Common myeloid progenitor, CD34-positive (primary cell): ENCODE data around the gene ANKRD34B.
A peak's percentile ranks its signal among the peaks of the same experiment; 100 is the strongest.

ENCODE experiments used
- CTCF ChIA-PET: fragments of 350-600 bp; sonication (Branson Sonifier 250); formaldehyde crosslinking; loops from one replicate; lab custom pipeline; 2021; ENCODE audit warnings: antibody characterized with exemption; lab: Charles Lee
- POLR2A ChIA-PET: fragments of 350-600 bp; sonication (Branson Sonifier 250); formaldehyde crosslinking; loops from one replicate; lab custom pipeline; 2021; ENCODE audit warnings: antibody characterized with exemption; lab: Charles Lee
- DNase-seq, 3 donors: peaks; one replicate each; pipeline versions ENCODE4 v3.0.0 to v3.0.0-alpha.2; 2013
- H3K27ac ChIP-seq, 2 experiments: 1 replicate in 1 of 2; 2 replicates in 1 of 2; pipeline ENCODE4 v1.7.0; 2013; ENCODE audit warnings: inconsistent platforms in 2 of 2, low read length in 2 of 2, mild to moderate bottlenecking in 2 of 2, low read depth in 1 of 2, moderate library complexity in 1 of 2; ENCODE audit not compliant: severe bottlenecking in 2 of 2, insufficient read depth in 1 of 2, poor library complexity in 1 of 2
- H3K27me3 ChIP-seq, 5 experiments: replicated peaks in 2 of 5; 1 replicate in 3 of 5; 2 replicates in 2 of 5; pipeline versions ENCODE4 v1.6.1 to v1.7.0; 2013; ENCODE audit warnings: low read length in 4 of 5, mild to moderate bottlenecking in 2 of 5, moderate library complexity in 2 of 5, inconsistent platforms in 1 of 5; ENCODE audit not compliant: insufficient read depth in 5 of 5, control insufficient read depth in 4 of 5
- H3K36me3 ChIP-seq, 4 experiments: 1 replicate in 2 of 4; 2 replicates in 2 of 4; pipeline versions ENCODE4 v1.6.1 to v1.7.0; 2013; ENCODE audit warnings: low read length in 3 of 4, control low read depth in 1 of 4, mild to moderate bottlenecking in 1 of 4; ENCODE audit not compliant: control insufficient read depth in 4 of 4, insufficient read depth in 4 of 4
- H3K4me1 ChIP-seq, 4 experiments: 1 replicate in 3 of 4; 2 replicates in 1 of 4; pipeline versions ENCODE4 v1.6.1 to v1.7.1; 2013; ENCODE audit warnings: low read length in 3 of 4, mild to moderate bottlenecking in 3 of 4, control low read depth in 1 of 4, inconsistent platforms in 1 of 4, moderate library complexity in 1 of 4; ENCODE audit not compliant: control insufficient read depth in 4 of 4, insufficient read depth in 4 of 4; ENCODE audit errors: control extremely low read depth in 1 of 4
- H3K4me3 ChIP-seq, 7 experiments: 1 replicate in 4 of 7; 2 replicates in 3 of 7; pipeline versions ENCODE4 v1.5.1 to v1.7.0; 2013; ENCODE audit warnings: mild to moderate bottlenecking in 7 of 7, low read length in 6 of 7, moderate library complexity in 6 of 7, inconsistent platforms in 2 of 7, low read depth in 2 of 7, control low read depth in 1 of 7; ENCODE audit not compliant: insufficient read depth in 4 of 7, control insufficient read depth in 1 of 7; ENCODE audit errors: extremely low read depth in 1 of 7
- H3K9me3 ChIP-seq, 5 experiments: 1 replicate in 4 of 5; 2 replicates in 1 of 5; pipeline versions ENCODE4 v1.6.1 to v1.7.1; 2013; ENCODE audit warnings: low read length in 4 of 5, mild to moderate bottlenecking in 2 of 5, inconsistent platforms in 1 of 5, low read depth in 1 of 5, moderate library complexity in 1 of 5; ENCODE audit not compliant: control insufficient read depth in 4 of 5, insufficient read depth in 2 of 5; ENCODE audit errors: control extremely low read depth in 1 of 5
- WGBS: methylation state at CpG from one replicate; pipeline ENCODE4 v1.1.5; 2013; ENCODE audit not compliant: insufficient coverage; 5-methylcytosine and 5-hydroxymethylcytosine counted together

The ANKRD34B gene

GRCh38 chr5:80559244-80559643, 10.8 kb downstream of the ANKRD34B start:
- H3K4me3 ChIP-seq: no peak overlapping the region
- CTCF ChIA-PET: interaction anchor here (0.9 kb wide), 1 partner anchor 19 kb away, joined by 3 read pairs; no protein-coding TSS in a partner anchor
- H3K36me3 ChIP-seq: no peaks in the 10 kb centered on the region
- peaks cover 4 to 38% (median 18%) of the 10 kb centered on the region in 5 experiments for H3K27me3 ChIP-seq
- H3K9me3 ChIP-seq: no peaks in the 10 kb centered on the region
- H3K27ac ChIP-seq: no peak overlapping the region
- no peaks in the 10 kb centered on the region for H3K4me1 ChIP-seq
- DNase-seq: no peak
- WGBS: no CpG with 5 or more reads among the region's 4 CpGs
- POLR2A ChIA-PET: no interaction called here

GRCh38 chr5:80555099-80555498, 15.0 kb downstream of the ANKRD34B start:
- H3K9me3 ChIP-seq: peaks cover 0 to 3% (median 0%) of the 10 kb centered on the region in 5 experiments
- H3K36me3 ChIP-seq: no peaks in the 10 kb centered on the region
- H3K4me1 ChIP-seq: no peaks in the 10 kb centered on the region
- H3K27ac ChIP-seq: no peak overlapping the region
- no peak overlapping the region for H3K4me3 ChIP-seq
- ChIA-PET POLR2A (no interaction called here), CTCF (no interaction called here)
- WGBS: no CpG with 5 or more reads among the region's 4 CpGs
- DNase-seq: no peak
- H3K27me3 ChIP-seq: peaks cover 4 to 27% (median 14%) of the 10 kb centered on the region in 5 experiments

GRCh38 chr5:80554646-80555045, 15.4 kb downstream of the ANKRD34B start:
- H3K27ac ChIP-seq: no peak overlapping the region
- ChIA-PET POLR2A (no interaction called here), CTCF (no interaction called here)
- peaks cover 0 to 3% (median 0%) of the 10 kb centered on the region in 5 experiments for H3K9me3 ChIP-seq
- H3K36me3 ChIP-seq: no peaks in the 10 kb centered on the region
- 86% methylated on average over 1 of the region's 4 CpGs for WGBS
- H3K4me3 ChIP-seq: no peak overlapping the region
- H3K27me3 ChIP-seq: peaks cover 4 to 26% (median 11%) of the 10 kb centered on the region in 5 experiments
- no peak for DNase-seq
- no peaks in the 10 kb centered on the region for H3K4me1 ChIP-seq

- Histone ChIP-seq H3K27me3 (no peaks in the 10 kb centered on the region), H3K27ac (no peak overlapping the region), H3K4me3 (no peak overlapping the region), H3K4me1 (no peaks in the 10 kb centered on the region), H3K36me3 (no peaks in the 10 kb centered on the region), H3K9me3 (peaks cover 0 to 4% (median 0%) of the 10 kb centered on the region in 5 experiments)
- ChIA-PET POLR2A (no interaction called here), CTCF (no interaction called here)
- peak in 1 of 3 donors; percentile 3 for DNase-seq
- WGBS: no CpG with 5 or more reads among the region's 3 CpGs
Observed at GRCh38 chr5:80541392-80541791, 28.7 kb downstream of the ANKRD34B start.

- WGBS: no CpG with 5 or more reads among the region's 1 CpG
- ChIA-PET POLR2A (no interaction called here), CTCF (interaction anchor here (1.0 kb wide), 1 partner anchor 18 kb away, joined by 3 read pairs; no protein-coding TSS in a partner anchor)
- H3K27ac ChIP-seq: no peak overlapping the region
- H3K36me3 ChIP-seq: no peaks in the 10 kb centered on the region
- no peaks in the 10 kb centered on the region for H3K4me1 ChIP-seq
- DNase-seq: no peak
- peaks cover 0 to 4% (median 0%) of the 10 kb centered on the region in 5 experiments for H3K9me3 ChIP-seq
- H3K4me3 ChIP-seq: no peak overlapping the region
- H3K27me3 ChIP-seq: no peaks in the 10 kb centered on the region
Observed at GRCh38 chr5:80540691-80541090, 29.4 kb downstream of the ANKRD34B start.

GRCh38 chr5:80516826-80517225, 53.3 kb downstream of the ANKRD34B start:
- H3K4me3 ChIP-seq: no peak overlapping the region
- H3K4me1 ChIP-seq: no peaks in the 10 kb centered on the region
- DNase-seq: no peak
- WGBS: 90% methylated on average over 2 of the region's 4 CpGs
- H3K9me3 ChIP-seq: no peaks in the 10 kb centered on the region
- POLR2A ChIA-PET: no interaction called here
- H3K27ac ChIP-seq: no peak overlapping the region
- CTCF ChIA-PET: no interaction called here
- H3K36me3 ChIP-seq: peaks cover 0 to 2% (median 0%) of the 10 kb centered on the region in 4 experiments
- H3K27me3 ChIP-seq: no peaks in the 10 kb centered on the region

- CTCF ChIA-PET: no interaction called here
- Histone ChIP-seq H3K27ac (no peak overlapping the region), H3K4me3 (no peak overlapping the region), H3K9me3 (no peaks in the 10 kb centered on the region), H3K27me3 (no peaks in the 10 kb centered on the region), H3K36me3 (peaks cover 0 to 2% (median 0%) of the 10 kb centered on the region in 4 experiments), H3K4me1 (no peaks in the 10 kb centered on the region)
- WGBS: 93% methylated on average over 3 of the region's 4 CpGs
- POLR2A ChIA-PET: no interaction called here
- no peak for DNase-seq
Observed at GRCh38 chr5:80509362-80509761, 60.7 kb downstream of the ANKRD34B start.
